BLaER1 (cell line): Measurements from ENCODE around the gene SAP30BP.

Source experiments
- H3K27ac ChIP-seq: shearing (Covaris generic); formaldehyde crosslinking; 2 replicates; pipeline ENCODE4 v1.8.1; 2022
- H3K27me3 ChIP-seq: shearing (Covaris generic); formaldehyde crosslinking; 2 replicates; pipeline ENCODE4 v1.8.1; 2022
- H3K36me3 ChIP-seq: shearing (Covaris generic); formaldehyde crosslinking; 2 replicates; pipeline ENCODE4 v1.8.1; 2022
- H3K4me1 ChIP-seq: shearing (Covaris generic); formaldehyde crosslinking; 2 replicates; pipeline ENCODE4 v1.8.1; 2022
- H3K4me2 ChIP-seq: shearing (Covaris generic); formaldehyde crosslinking; 2 replicates; pipeline ENCODE4 v1.8.1; 2022
- H3K4me3 ChIP-seq: shearing (Covaris generic); formaldehyde crosslinking; 2 replicates; pipeline ENCODE4 v1.8.1; 2022
- H3K9ac ChIP-seq: shearing (Covaris generic); formaldehyde crosslinking; 2 replicates; pipeline ENCODE4 v1.8.1; 2022
- H3K9me3 ChIP-seq: shearing (Covaris generic); formaldehyde crosslinking; 2 replicates; pipeline ENCODE4 v1.8.1; 2022
- H4K20me1 ChIP-seq: shearing (Covaris generic); formaldehyde crosslinking; 2 replicates; pipeline ENCODE4 v1.8.1; 2022
- Cebpa-rat ChIP-seq: shearing (Covaris generic); IDR thresholded peaks from 2 replicates; pipeline ENCODE4 v1.8.1; 2022

Gene SAP30BP

GRCh38 chr17:75645889-75646637, 21.1 kb upstream of the SAP30BP start:
- H3K4me2 ChIP-seq = peak overlapping the region; percentile 62
- H3K27me3 ChIP-seq = no peaks in the 10 kb centered on the region
- H3K4me3 ChIP-seq = no peak overlapping the region
- TF ChIP-seq Cebpa-rat = no peak
- peak overlapping the region; percentile 82 for H3K27ac ChIP-seq
- no peaks in the 10 kb centered on the region for H4K20me1 ChIP-seq
- peak overlapping the region; percentile 48; the same call in 1 of the 2 replicates for H3K9ac ChIP-seq
- H3K4me1 ChIP-seq = peaks cover 23% of the 10 kb centered on the region
- H3K36me3 ChIP-seq = peaks cover 67% of the 10 kb centered on the region
- H3K9me3 ChIP-seq = no peaks in the 10 kb centered on the region

DNA sequence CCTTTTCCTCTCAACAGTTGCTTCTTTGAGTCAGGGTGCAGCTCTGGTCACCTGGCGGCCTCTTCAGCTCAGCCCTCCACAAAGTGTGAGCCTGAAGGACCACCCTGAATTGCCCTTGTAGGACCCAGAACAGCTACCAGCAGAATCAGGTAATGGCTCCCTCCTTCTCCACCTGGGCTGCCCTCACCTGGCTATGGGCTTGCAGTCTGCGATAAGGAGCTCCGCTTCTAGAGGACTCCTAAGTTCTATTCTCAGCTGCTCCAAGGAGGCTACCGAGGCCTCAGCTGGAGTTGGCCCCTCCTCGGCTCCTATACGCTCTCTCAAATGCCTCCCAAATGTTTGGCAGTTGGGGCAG, 20.5 kb upstream of the SAP30BP start:
- H4K20me1 ChIP-seq = no peaks in the 10 kb centered on the region
- H3K27me3 ChIP-seq = no peaks in the 10 kb centered on the region
- H3K9ac ChIP-seq = no peak overlapping the region; the same call in 1 of the 2 replicates
- H3K4me2 ChIP-seq = peak overlapping the region; percentile 62
- no peak for TF ChIP-seq Cebpa-rat
- H3K27ac ChIP-seq = peak overlapping the region; percentile 82
- H3K4me1 ChIP-seq = peaks cover 20% of the 10 kb centered on the region
- no peak overlapping the region for H3K4me3 ChIP-seq
- no peaks in the 10 kb centered on the region for H3K9me3 ChIP-seq
- peaks cover 71% of the 10 kb centered on the region for H3K36me3 ChIP-seq

DNA sequence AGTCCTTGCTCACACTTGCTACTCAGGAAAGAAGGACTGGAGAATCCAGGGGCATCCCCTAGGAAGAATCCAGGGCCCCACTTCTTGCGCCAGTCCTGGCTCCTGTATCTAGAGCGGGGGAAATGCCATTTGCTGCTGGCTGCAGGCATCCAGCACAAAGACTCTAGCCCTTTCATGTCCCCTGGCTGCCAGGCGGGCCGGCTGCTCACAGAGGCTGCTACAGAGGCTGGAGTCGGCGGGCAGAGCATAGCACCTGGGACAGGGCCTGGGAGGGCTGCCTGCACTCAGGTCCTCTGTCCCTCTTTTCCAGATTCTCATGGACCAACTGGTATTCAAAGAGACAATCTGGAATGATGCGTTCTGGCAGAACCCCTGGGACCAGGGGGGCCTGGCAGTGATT, 20.1 kb upstream of the SAP30BP start:
- no peaks in the 10 kb centered on the region for H4K20me1 ChIP-seq
- no peak for TF ChIP-seq Cebpa-rat
- peaks cover 74% of the 10 kb centered on the region for H3K36me3 ChIP-seq
- H3K9ac ChIP-seq = no peak overlapping the region
- H3K9me3 ChIP-seq = no peaks in the 10 kb centered on the region
- H3K27ac ChIP-seq = 0 out of 2 replicates have a peak overlapping the region, but pooled peaks have one; percentile 8
- H3K4me3 ChIP-seq = no peak overlapping the region
- H3K4me2 ChIP-seq = no peak overlapping the region
- H3K27me3 ChIP-seq = no peaks in the 10 kb centered on the region
- peaks cover 20% of the 10 kb centered on the region for H3K4me1 ChIP-seq

DNA sequence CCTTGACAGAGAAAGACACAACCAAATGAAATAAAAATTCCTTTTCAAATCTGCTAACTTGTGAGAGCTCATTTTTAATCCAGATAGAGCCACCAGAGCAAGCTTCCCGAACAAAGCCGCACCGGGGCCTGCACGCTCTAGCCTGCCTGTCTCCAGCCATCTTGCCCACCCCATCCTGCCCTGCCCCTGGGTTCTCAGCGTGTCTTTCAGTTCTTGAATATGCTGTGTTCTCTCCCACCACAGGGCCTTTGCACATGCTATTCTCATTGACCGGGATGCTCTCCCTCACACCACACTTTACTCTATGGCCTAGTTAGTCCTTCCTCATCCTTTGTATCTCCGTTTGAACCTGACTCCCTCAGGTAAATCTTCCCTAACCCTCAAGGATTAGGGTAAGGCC, 19.2 kb upstream of the SAP30BP start:
- no peak overlapping the region for H3K4me2 ChIP-seq
- no peaks in the 10 kb centered on the region for H3K27me3 ChIP-seq
- H3K4me3 ChIP-seq = no peak overlapping the region
- H3K36me3 ChIP-seq = peaks cover 77% of the 10 kb centered on the region
- no peak overlapping the region for H3K27ac ChIP-seq
- no peaks in the 10 kb centered on the region for H3K9me3 ChIP-seq
- no peaks in the 10 kb centered on the region for H4K20me1 ChIP-seq
- TF ChIP-seq Cebpa-rat = no peak
- H3K9ac ChIP-seq = no peak overlapping the region
- H3K4me1 ChIP-seq = peaks cover 24% of the 10 kb centered on the region

GRCh38 chr17:75649687-75650086, 17.5 kb upstream of the SAP30BP start:
- H3K36me3 ChIP-seq = peaks cover 73% of the 10 kb centered on the region
- H3K9ac ChIP-seq = no peak overlapping the region
- H4K20me1 ChIP-seq = no peaks in the 10 kb centered on the region
- no peaks in the 10 kb centered on the region for H3K9me3 ChIP-seq
- no peak overlapping the region for H3K4me3 ChIP-seq
- H3K27me3 ChIP-seq = no peaks in the 10 kb centered on the region
- peaks cover 28% of the 10 kb centered on the region for H3K4me1 ChIP-seq
- TF ChIP-seq Cebpa-rat = no peak
- H3K4me2 ChIP-seq = no peak overlapping the region
- H3K27ac ChIP-seq = no peak overlapping the region

GRCh38 chr17:75650874-75651273, 16.3 kb upstream of the SAP30BP start:
- H3K36me3 ChIP-seq = peaks cover 80% of the 10 kb centered on the region
- H3K4me2 ChIP-seq = no peak overlapping the region
- TF ChIP-seq Cebpa-rat = no peak
- H3K4me3 ChIP-seq = no peak overlapping the region
- no peak overlapping the region for H3K27ac ChIP-seq
- no peaks in the 10 kb centered on the region for H3K9me3 ChIP-seq
- H3K27me3 ChIP-seq = no peaks in the 10 kb centered on the region
- H3K9ac ChIP-seq = no peak overlapping the region
- peaks cover 17% of the 10 kb centered on the region for H3K4me1 ChIP-seq
- H4K20me1 ChIP-seq = no peaks in the 10 kb centered on the region

DNA sequence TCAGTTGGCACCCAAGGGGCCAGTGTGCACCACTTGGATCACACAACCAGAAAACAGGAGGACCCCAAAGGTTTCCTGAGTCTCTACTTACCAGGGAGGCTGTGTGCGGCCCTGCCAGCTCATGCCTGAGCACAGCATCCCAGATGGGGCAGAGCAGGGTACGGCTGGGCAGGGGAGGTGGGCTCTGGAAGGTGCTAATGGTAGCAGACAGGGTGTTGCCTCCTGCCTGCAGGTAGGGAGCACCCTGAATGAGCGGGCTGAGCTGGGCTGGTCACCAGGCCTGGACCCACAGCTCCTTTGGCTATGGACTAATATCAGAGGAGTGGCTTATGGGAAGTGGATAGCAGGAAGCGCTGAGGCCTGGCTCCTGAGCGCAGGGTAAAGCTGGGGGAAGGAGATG, 14.8 kb upstream of the SAP30BP start:
- TF ChIP-seq Cebpa-rat = no peak
- no peak overlapping the region for H3K4me2 ChIP-seq
- no peak overlapping the region for H3K27ac ChIP-seq
- no peak overlapping the region for H3K9ac ChIP-seq
- no peak overlapping the region for H3K4me3 ChIP-seq
- H3K9me3 ChIP-seq = no peaks in the 10 kb centered on the region
- peaks cover 8% of the 10 kb centered on the region; the same call in 1 of the 2 replicates for H3K4me1 ChIP-seq
- H4K20me1 ChIP-seq = no peaks in the 10 kb centered on the region
- H3K27me3 ChIP-seq = no peaks in the 10 kb centered on the region
- peaks cover 80% of the 10 kb centered on the region for H3K36me3 ChIP-seq

GRCh38 chr17:75652934-75653549, 14.1 kb upstream of the SAP30BP start:
- Histone ChIP-seq H3K27ac (no peak overlapping the region), H4K20me1 (no peaks in the 10 kb centered on the region), H3K4me3 (no peak overlapping the region), H3K9me3 (no peaks in the 10 kb centered on the region), H3K36me3 (peaks cover 80% of the 10 kb centered on the region), H3K4me1 (peaks cover 8% of the 10 kb centered on the region; the same call in 1 of the 2 replicates), H3K4me2 (no peak overlapping the region), H3K27me3 (no peaks in the 10 kb centered on the region), H3K9ac (no peak overlapping the region)
- no peak for TF ChIP-seq Cebpa-rat

DNA sequence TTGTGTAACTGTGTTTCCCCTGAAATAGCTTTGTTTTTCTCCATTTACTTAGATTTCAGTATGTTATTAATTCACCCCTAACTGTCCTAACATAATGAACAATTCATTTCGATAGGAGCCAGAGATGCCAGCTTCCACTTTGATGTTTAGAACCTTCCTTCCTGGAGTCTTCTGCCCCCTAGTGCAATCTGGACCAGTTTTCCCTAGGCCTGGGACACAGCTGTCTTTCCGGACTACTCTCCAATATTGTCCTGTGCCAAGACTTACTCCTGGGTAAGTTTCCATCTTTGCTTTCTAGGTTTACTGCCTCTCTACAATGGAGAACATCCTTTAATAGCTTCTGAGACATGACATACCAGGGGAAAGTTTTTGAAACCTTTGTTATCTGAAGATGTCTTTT, 13.0 kb upstream of the SAP30BP start:
- Histone ChIP-seq H3K4me1 (peaks cover 8% of the 10 kb centered on the region; the same call in 1 of the 2 replicates), H3K9ac (no peak overlapping the region), H3K4me2 (no peak overlapping the region), H3K9me3 (no peaks in the 10 kb centered on the region), H3K27me3 (no peaks in the 10 kb centered on the region), H3K27ac (no peak overlapping the region), H3K4me3 (no peak overlapping the region), H4K20me1 (no peaks in the 10 kb centered on the region), H3K36me3 (peaks cover 74% of the 10 kb centered on the region)
- TF ChIP-seq Cebpa-rat = no peak

DNA sequence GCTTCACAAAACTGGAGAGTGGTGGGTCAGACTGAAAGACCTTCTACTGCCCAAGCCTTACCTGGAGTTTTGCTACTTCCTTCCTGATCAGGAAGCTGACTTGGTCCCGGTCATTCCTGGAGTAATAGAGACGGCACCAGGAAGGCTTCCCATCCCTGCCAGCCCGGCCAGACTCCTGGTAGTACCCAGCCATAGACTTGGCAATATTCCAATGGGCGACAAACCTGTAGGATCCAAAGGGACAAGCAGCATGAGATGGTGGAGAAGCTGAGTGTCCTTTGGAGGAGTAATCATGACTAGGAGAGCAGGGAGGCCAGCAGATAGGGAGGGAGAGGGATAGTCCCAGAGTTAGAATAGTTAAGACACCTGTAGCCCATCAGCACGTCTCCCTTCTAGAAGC, 8.9 kb upstream of the SAP30BP start:
- TF ChIP-seq Cebpa-rat = no peak
- H3K4me1 ChIP-seq = peaks cover under 1% of the 10 kb centered on the region; the same call in 1 of the 2 replicates
- H3K4me3 ChIP-seq = no peak overlapping the region
- H3K9ac ChIP-seq = no peak overlapping the region
- H3K27ac ChIP-seq = no peak overlapping the region
- H4K20me1 ChIP-seq = no peaks in the 10 kb centered on the region
- H3K9me3 ChIP-seq = no peaks in the 10 kb centered on the region
- H3K4me2 ChIP-seq = no peak overlapping the region
- peaks cover 77% of the 10 kb centered on the region for H3K36me3 ChIP-seq
- no peaks in the 10 kb centered on the region; the same call in 1 of the 2 replicates for H3K27me3 ChIP-seq
